Hippocampal formation (tissue), 2 donors: ENCODE data around the gene PHKB.
"Not testable (repeated sequence)": the region's sequence is repeated elsewhere in the genome, so short reads cannot be mapped to it uniquely, and the experiment has no call there.

ENCODE experiments used
- DNase-seq, 2 donors: peaks; one replicate each; lab custom pipeline; 2025; lab: John Stamatoyannopoulos, UW

Gene PHKB

GRCh38 chr16:47625115-47625567 is 164.0 kb downstream of the PHKB start:
- DNase-seq: no peak

- DNase-seq: no peak
Measured at GRCh38 chr16:47626246-47626645, 165.1 kb downstream of the PHKB start.

GRCh38 chr16:47627085-47627639 is 166.0 kb downstream of the PHKB start:
- no peak for DNase-seq

- DNase-seq: no peak
Measured at GRCh38 chr16:47627721-47628120, 166.6 kb downstream of the PHKB start.

GRCh38 chr16:47631131-47631530 is 170.0 kb downstream of the PHKB start:
- DNase-seq: no peak

- DNase-seq: no peak
Measured at GRCh38 chr16:47634126-47634525, 173.0 kb downstream of the PHKB start.

- DNase-seq: no peak
Measured at GRCh38 chr16:47634727-47635126, 173.6 kb downstream of the PHKB start.

GRCh38 chr16:47636501-47637099 is 175.5 kb downstream of the PHKB start:
- DNase-seq: no peak

GRCh38 chr16:47638175-47638574 is 177.0 kb downstream of the PHKB start:
- DNase-seq: no peak

GRCh38 chr16:47640661-47641060 is 179.5 kb downstream of the PHKB start:
- no peak for DNase-seq

GRCh38 chr16:47643323-47644000 is 182.3 kb downstream of the PHKB start:
- no peak for DNase-seq

GRCh38 chr16:47644166-47644565 is 183.0 kb downstream of the PHKB start:
- DNase-seq: no peak

GRCh38 chr16:47644661-47645060 is 183.5 kb downstream of the PHKB start:
- no peak for DNase-seq

- DNase-seq: no peak
Measured at GRCh38 chr16:47646914-47647313, 185.8 kb downstream of the PHKB start.

- no peak for DNase-seq
Measured at GRCh38 chr16:47657032-47657431, 195.9 kb downstream of the PHKB start.

- no peak for DNase-seq
Measured at GRCh38 chr16:47657977-47658376, 196.8 kb downstream of the PHKB start.

GRCh38 chr16:47660540-47660939 is 199.4 kb downstream of the PHKB start:
- DNase-seq: no peak

GRCh38 chr16:47664653-47665325 is 203.7 kb downstream of the PHKB start:
- DNase-seq: no peak

- no peak for DNase-seq
Measured at GRCh38 chr16:47666434-47666833, 205.3 kb downstream of the PHKB start.

- DNase-seq: no peak
Measured at GRCh38 chr16:47667956-47668355, 206.8 kb downstream of the PHKB start.

GRCh38 chr16:47672475-47672874 is 211.3 kb downstream of the PHKB start:
- DNase-seq: no peak

GRCh38 chr16:47676635-47677177 is 215.6 kb downstream of the PHKB start:
- DNase-seq: no peak

GRCh38 chr16:47681571-47681970 is 220.4 kb downstream of the PHKB start:
- DNase-seq: not testable (repeated sequence)
